SK-N-SH (cell line): ENCODE results near the gene PTPN9. TPM values are rescaled to one million over a fixed set of nuclear protein-coding genes. Genes with fewer than 3 reads are reported as not detected.

Experiments
- CTCF ChIA-PET: fragments of 300-600, 350-600 bp; formaldehyde crosslinking; extraction: SDS; loops from one replicate; lab custom pipeline; 2021; lab: Yijun Ruan, JAX
- POLR2A ChIA-PET: fragments of 350-600 bp; sonication (Branson Sonifier 250); formaldehyde crosslinking; extraction: SDS; loops from one replicate; lab custom pipeline; 2020; ENCODE audit warnings: antibody characterized with exemption, inconsistent platforms; lab: Yijun Ruan, JAX
- DNase-seq: peaks from one replicate; pipeline ENCODE4 v3.0.0; 2012
- H2AFZ ChIP-seq: fragments of 200-600 bp; sonication (generic); 2 replicates; pipeline ENCODE4 v1.8.1; 2016; ENCODE audit warnings: antibody characterized with exemption, mild to moderate bottlenecking, low read depth
- H3F3A ChIP-seq: fragments of 200-600 bp; sonication (generic); replicated peaks from 2 replicates; pipeline ENCODE3; 2016; ENCODE audit warnings: antibody characterized with exemption, mild to moderate bottlenecking; ENCODE audit not compliant: insufficient read depth
- H3K27ac ChIP-seq, 2 experiments: fragments of 200-500 bp in 1 of 2; fragments of 200-600 bp in 1 of 2; sonication (Bioruptor generic) in 1 of 2; sonication (generic), shearing (Covaris generic) in 1 of 2; 2 replicates each; pipeline versions ENCODE4 v1.5.1 to v1.6.1; 2014 to 2016; ENCODE audit warnings: low read depth in 2 of 2, inconsistent platforms in 1 of 2, low read length in 1 of 2, mild to moderate bottlenecking in 1 of 2, mixed read lengths in 1 of 2
- H3K27me3 ChIP-seq: fragments of 200-600 bp; sonication (generic), shearing (Covaris generic); 2 replicates; pipeline ENCODE4 v1.6.1; 2016; ENCODE audit warnings: mixed run types; ENCODE audit not compliant: insufficient read depth
- H3K36me3 ChIP-seq, 2 experiments: fragments of 200-500 bp in 1 of 2; fragments of 200-600 bp in 1 of 2; sonication (Bioruptor generic) in 1 of 2; sonication (generic) in 1 of 2; replicated peaks in 1 of 2; 2 replicates each; pipeline versions ENCODE3 to v1.5.1; 2014 to 2016; ENCODE audit warnings: low read length in 1 of 2, mild to moderate bottlenecking in 1 of 2; ENCODE audit not compliant: insufficient read depth in 2 of 2, control insufficient read depth in 1 of 2
- H3K4me1 ChIP-seq, 2 experiments: fragments of 200-500 bp in 1 of 2; fragments of 200-600 bp in 1 of 2; sonication (Bioruptor generic) in 1 of 2; sonication (generic), shearing (Covaris generic) in 1 of 2; 2 replicates each; pipeline versions ENCODE4 v1.5.1 to v1.6.1; 2014 to 2016; ENCODE audit warnings: low read depth in 1 of 2, low read length in 1 of 2, mixed run types in 1 of 2; ENCODE audit not compliant: insufficient read depth in 2 of 2, control insufficient read depth in 1 of 2
- H3K4me2 ChIP-seq: fragments of 200-600 bp; sonication (generic), shearing (Covaris generic); 2 replicates; pipeline ENCODE4 v1.6.1; 2017; ENCODE audit warnings: mixed run types
- H3K4me3 ChIP-seq, 2 experiments: fragments of 200-500 bp in 1 of 2; fragments of 200-600 bp in 1 of 2; sonication (Bioruptor generic) in 1 of 2; sonication (generic), shearing (Covaris generic) in 1 of 2; 2 replicates each; pipeline versions ENCODE4 v1.5.1 to v1.8.1; 2014 to 2016; ENCODE audit warnings: low read depth in 2 of 2, inconsistent platforms in 1 of 2, low read length in 1 of 2, mild to moderate bottlenecking in 1 of 2, mixed read lengths in 1 of 2, moderate library complexity in 1 of 2
- H3K79me2 ChIP-seq: fragments of 200-600 bp; sonication (generic); 2 replicates; pipeline ENCODE4 v1.8.1; 2017; ENCODE audit warnings: mild to moderate bottlenecking; ENCODE audit not compliant: insufficient read depth
- H3K9ac ChIP-seq: fragments of 200-600 bp; sonication (generic); 2 replicates; pipeline ENCODE4 v1.6.1; 2017; ENCODE audit warnings: mixed run types
- H3K9me2 ChIP-seq: fragments of 200-600 bp; sonication (generic); 2 replicates; pipeline ENCODE4 v1.6.1; 2017; ENCODE audit warnings: mixed run types
- H3K9me3 ChIP-seq: fragments of 200-600 bp; sonication (generic); 2 replicates; pipeline ENCODE4 v1.6.1; 2017; ENCODE audit warnings: mixed run types, mild to moderate bottlenecking, moderate library complexity
- H4K20me1 ChIP-seq: fragments of 200-600 bp; sonication (generic); 2 replicates; pipeline ENCODE4 v1.6.1; 2017; ENCODE audit warnings: mild to moderate bottlenecking, mixed run types; ENCODE audit not compliant: insufficient read depth
- ELF1 ChIP-seq: IDR thresholded peaks from 2 replicates; pipeline ENCODE4 v1.4.0; 2012
- EZH2phosphoT487 ChIP-seq: fragments of 200-600 bp; sonication (generic); IDR thresholded peaks from 2 replicates; pipeline ENCODE4 v1.6.1; 2017; ENCODE audit warnings: low read depth, mixed run types, mild to moderate bottlenecking, antibody characterized with exemption, moderate library complexity, borderline replicate concordance
- GABPA ChIP-seq: IDR thresholded peaks from 2 replicates; pipeline ENCODE4 v1.4.0; 2012; ENCODE audit warnings: low read depth, mild to moderate bottlenecking
- JUND ChIP-seq: IDR thresholded peaks from 2 replicates; pipeline ENCODE4 v1.4.0; 2012
- MEF2A ChIP-seq: IDR thresholded peaks from 2 replicates; pipeline ENCODE4 v1.4.0; 2012; ENCODE audit warnings: low read depth, borderline replicate concordance
- NRF1 ChIP-seq: IDR thresholded peaks from 2 replicates; pipeline ENCODE4 v1.6.1; 2012; ENCODE audit warnings: low read depth, mild to moderate bottlenecking, low read length
- RAD21 ChIP-seq: IDR thresholded peaks from 2 replicates; pipeline ENCODE4 v1.6.1; 2012; ENCODE audit warnings: mild to moderate bottlenecking, low read length
- RCOR1 ChIP-seq: fragments of 150-350 bp; IDR thresholded peaks from 2 replicates; pipeline ENCODE4 v1.6.1; 2017; ENCODE audit warnings: antibody characterized with exemption, low read length
- REST ChIP-seq: IDR thresholded peaks from 2 replicates; pipeline ENCODE4 v1.6.1; 2012; ENCODE audit warnings: mild to moderate bottlenecking, low read depth, low read length, moderate library complexity
- RFX5 ChIP-seq: IDR thresholded peaks from 2 replicates; pipeline ENCODE4 v1.6.1; 2012; ENCODE audit warnings: mild to moderate bottlenecking, improper control_type of control experiment, low read length
- SMC3 ChIP-seq: IDR thresholded peaks from 2 replicates; pipeline ENCODE4 v1.6.1; 2012; ENCODE audit warnings: low read depth, low read length, improper control_type of control experiment
- TCF12 ChIP-seq: IDR thresholded peaks from 2 replicates; pipeline ENCODE4 v1.4.0; 2012
- TEAD4 ChIP-seq: IDR thresholded peaks from 2 replicates; pipeline ENCODE4 v1.4.0; 2012; ENCODE audit warnings: mild to moderate bottlenecking, borderline replicate concordance; ENCODE audit not compliant: insufficient read depth
- YY1 ChIP-seq: IDR thresholded peaks from 2 replicates; pipeline ENCODE4 v1.4.0; 2012; ENCODE audit warnings: low read depth, mild to moderate bottlenecking
- WGBS: methylation state at CpG from one replicate; pipeline ENCODE4 v1.1.6; 2017; ENCODE audit warnings: low lambda C conversion rate; 5-methylcytosine and 5-hydroxymethylcytosine counted together
- polyA plus RNA-seq, 3 experiments: library from polyadenylated mRNA; depleted of rRNA; stranded (reverse); fragments of >200 nt; gene quantifications; 2 replicates each; pipeline ENCODE4 v1.2.3, GENCODE V29; 2012
- TF ChIP-seq, protein P1 (sequence below): IDR thresholded peaks from 2 replicates; pipeline ENCODE4 v1.4.0; 2012; ENCODE audit warnings: low read depth, borderline replicate concordance

Gene PTPN9
- polyA plus RNA-seq, 1 of the 3 experiments (the other 2 are of a cell fraction): 25.9 TPM

- no peak overlapping the region for H3K4me2 ChIP-seq
- no peaks in the 10 kb centered on the region for H3K9me2 ChIP-seq
- POLR2A ChIA-PET: no interaction called here
- H3K79me2 ChIP-seq: no peaks in the 10 kb centered on the region
- no peak overlapping the region for H3K27ac ChIP-seq
- peaks cover 15% of the 10 kb centered on the region for H3F3A ChIP-seq
- no peak overlapping the region for H2AFZ ChIP-seq
- no peak overlapping the region for H3K9ac ChIP-seq
- no peak overlapping the region for H3K4me3 ChIP-seq
- TF ChIP-seq JUND (no peak), MEF2A (no peak), RAD21 (no peak), EZH2phosphoT487 (no peak), SMC3 (no peak), GABPA (no peak), RFX5 (no peak), TCF12 (no peak), TEAD4 (no peak), RCOR1 (no peak), NRF1 (no peak), YY1 (no peak), ELF1 (no peak), REST (no peak)
- TF ChIP-seq, protein P1, sequence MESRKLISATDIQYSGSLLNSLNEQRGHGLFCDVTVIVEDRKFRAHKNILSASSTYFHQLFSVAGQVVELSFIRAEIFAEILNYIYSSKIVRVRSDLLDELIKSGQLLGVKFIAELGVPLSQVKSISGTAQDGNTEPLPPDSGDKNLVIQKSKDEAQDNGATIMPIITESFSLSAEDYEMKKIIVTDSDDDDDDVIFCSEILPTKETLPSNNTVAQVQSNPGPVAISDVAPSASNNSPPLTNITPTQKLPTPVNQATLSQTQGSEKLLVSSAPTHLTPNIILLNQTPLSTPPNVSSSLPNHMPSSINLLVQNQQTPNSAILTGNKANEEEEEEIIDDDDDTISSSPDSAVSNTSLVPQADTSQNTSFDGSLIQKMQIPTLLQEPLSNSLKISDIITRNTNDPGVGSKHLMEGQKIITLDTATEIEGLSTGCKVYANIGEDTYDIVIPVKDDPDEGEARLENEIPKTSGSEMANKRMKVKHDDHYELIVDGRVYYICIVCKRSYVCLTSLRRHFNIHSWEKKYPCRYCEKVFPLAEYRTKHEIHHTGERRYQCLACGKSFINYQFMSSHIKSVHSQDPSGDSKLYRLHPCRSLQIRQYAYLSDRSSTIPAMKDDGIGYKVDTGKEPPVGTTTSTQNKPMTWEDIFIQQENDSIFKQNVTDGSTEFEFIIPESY: no peak
- TF ChIP-seq, all 33 proteins: peak for 0
- no peaks in the 10 kb centered on the region for H3K9me3 ChIP-seq
- H4K20me1 ChIP-seq: no peaks in the 10 kb centered on the region
- CTCF ChIA-PET: no interaction called here
- no peaks in the 10 kb centered on the region for H3K36me3 ChIP-seq
- H3K27me3 ChIP-seq: no peaks in the 10 kb centered on the region
- no peak for DNase-seq
- WGBS: 80% methylated on average over 4 of the region's 4 CpGs
- H3K4me1 ChIP-seq: peaks cover 0 to 4% of the 10 kb centered on the region in 2 experiments; a peak in 1 of 4 replicates
Measured at GRCh38 chr15:75584121-75584520, 5.0 kb upstream of the PTPN9 start.
